Lower leg skin (tissue), 4 donors: ENCODE data around the gene MAPT. TPM values are rescaled to one million over a fixed set of nuclear protein-coding genes. Genes with fewer than 3 reads are reported as not detected.

Source experiments
- DNase-seq, 2 donors: peaks; one replicate each; pipeline ENCODE4 v3.0.0-alpha.2; 2019; ENCODE audit warnings: low spot score in 2 of 2
- H3K4me3 ChIP-seq: fragments of 200-600 bp; sonication (generic); 2 replicates; pipeline ENCODE4 v1.5.1; 2017; ENCODE audit warnings: mild to moderate bottlenecking, low read depth; ENCODE audit not compliant: poor library complexity, severe bottlenecking
- POLR2A ChIP-seq, 2 donors: fragments of 450-650 bp; IDR thresholded peaks; one replicate each; pipeline ENCODE4 v1.6.1; 2016 to 2017; ENCODE audit warnings: antibody characterized with exemption in 2 of 2, mild to moderate bottlenecking in 1 of 2, moderate library complexity in 1 of 2
- WGBS, 2 donors: methylation state at CpG; one replicate each; pipeline ENCODE4 v1.1.5; 2018; 5-methylcytosine and 5-hydroxymethylcytosine counted together
- intact Hi-C: fragments of 100-400 bp; cut with DNase I; formaldehyde crosslinking; loops from one replicate; pipeline ENCODE4 v1.15.0; 2023; ENCODE audit warnings: low total_unique reads
- total RNA-seq, 4 donors: library from RNA; depleted of rRNA; stranded (reverse); fragments of >200 nt; gene quantifications; one replicate each; pipeline ENCODE4 v1.1.0, GENCODE V29; 2016
- TF ChIP-seq, protein P1 (sequence below), 3 donors: fragments of 450-650 bp; IDR thresholded peaks; one replicate each; pipeline ENCODE4 v1.5.1; 2016; ENCODE audit warnings: antibody characterized with exemption in 3 of 3, mild to moderate bottlenecking in 3 of 3, moderate library complexity in 2 of 3

The MAPT gene
- total RNA-seq, 4 donors from 2014 or later, result 4.1 to 7.6 (median 6.2) TPM

DNA sequence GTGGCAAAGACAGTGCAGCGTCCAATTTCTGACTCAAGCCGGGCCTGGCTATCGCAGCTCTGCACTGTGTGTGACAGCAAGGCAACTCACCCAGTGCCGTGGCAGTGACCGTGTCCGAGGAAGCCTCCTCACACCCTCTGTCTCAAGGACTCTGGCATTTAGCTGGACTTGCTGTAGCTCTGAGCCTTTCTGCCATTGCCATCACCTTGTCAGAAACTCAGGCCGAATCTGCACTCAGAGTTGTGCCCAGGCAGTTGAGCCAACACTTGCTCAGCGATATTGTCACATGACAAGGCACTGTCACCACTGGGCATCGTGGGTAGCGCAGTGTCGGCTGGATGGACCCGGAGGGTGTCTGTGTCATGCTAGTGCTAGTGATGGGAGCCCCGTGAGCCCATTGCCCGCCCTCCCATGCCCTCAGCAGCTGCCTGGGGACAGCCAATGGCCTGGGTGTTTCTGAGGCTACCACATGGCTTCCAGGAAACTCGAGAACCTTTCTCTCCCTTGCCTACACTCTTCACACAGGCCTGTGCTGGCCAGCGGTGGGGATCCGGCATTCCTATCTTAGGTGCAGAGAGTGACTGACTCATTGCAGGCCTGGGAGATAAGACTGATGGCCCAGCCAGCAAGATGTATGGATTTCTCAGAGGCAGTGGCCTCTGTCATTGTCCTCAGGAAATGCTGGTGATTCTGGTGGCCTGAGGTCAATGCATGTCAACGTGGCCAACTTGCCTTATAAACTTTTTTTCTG lies 82.6 kb downstream of the MAPT start:
- TF ChIP-seq, protein P1, sequence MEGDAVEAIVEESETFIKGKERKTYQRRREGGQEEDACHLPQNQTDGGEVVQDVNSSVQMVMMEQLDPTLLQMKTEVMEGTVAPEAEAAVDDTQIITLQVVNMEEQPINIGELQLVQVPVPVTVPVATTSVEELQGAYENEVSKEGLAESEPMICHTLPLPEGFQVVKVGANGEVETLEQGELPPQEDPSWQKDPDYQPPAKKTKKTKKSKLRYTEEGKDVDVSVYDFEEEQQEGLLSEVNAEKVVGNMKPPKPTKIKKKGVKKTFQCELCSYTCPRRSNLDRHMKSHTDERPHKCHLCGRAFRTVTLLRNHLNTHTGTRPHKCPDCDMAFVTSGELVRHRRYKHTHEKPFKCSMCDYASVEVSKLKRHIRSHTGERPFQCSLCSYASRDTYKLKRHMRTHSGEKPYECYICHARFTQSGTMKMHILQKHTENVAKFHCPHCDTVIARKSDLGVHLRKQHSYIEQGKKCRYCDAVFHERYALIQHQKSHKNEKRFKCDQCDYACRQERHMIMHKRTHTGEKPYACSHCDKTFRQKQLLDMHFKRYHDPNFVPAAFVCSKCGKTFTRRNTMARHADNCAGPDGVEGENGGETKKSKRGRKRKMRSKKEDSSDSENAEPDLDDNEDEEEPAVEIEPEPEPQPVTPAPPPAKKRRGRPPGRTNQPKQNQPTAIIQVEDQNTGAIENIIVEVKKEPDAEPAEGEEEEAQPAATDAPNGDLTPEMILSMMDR (IDR thresholded peaks at IDR 0.05), result no peak
- no peak for TF ChIP-seq POLR2A (IDR thresholded peaks at IDR 0.05)
- H3K4me3 ChIP-seq, result no peak overlapping the region
- no peak for DNase-seq
- 90 to 94% methylated on average over 15 to 18 of the region's 18 CpGs for WGBS, 2 donors
- intact Hi-C loops, result loop anchor here (5.0 kb wide), 1 partner anchor 1100 kb away; no protein-coding TSS in a partner anchor

DNA sequence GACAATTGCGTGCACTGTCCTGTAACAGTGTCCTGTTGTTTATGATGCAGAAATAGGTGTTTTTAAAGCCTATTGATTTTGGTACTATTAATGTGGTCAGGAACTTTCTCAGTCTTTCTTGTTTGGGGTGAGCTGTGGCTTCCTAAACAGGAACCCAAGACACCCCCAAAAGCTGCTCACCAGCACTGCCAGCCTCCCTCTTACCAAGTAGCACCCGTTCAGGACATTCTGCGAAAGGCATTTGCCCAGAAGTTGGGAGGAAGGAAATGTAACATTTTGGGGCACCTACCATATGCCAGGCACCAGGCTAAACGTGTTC lies 83.1 kb downstream of the MAPT start:
- DNase-seq, result no peak
- no peak overlapping the region for H3K4me3 ChIP-seq
- intact Hi-C loops, result loop anchor here (5.0 kb wide), 1 partner anchor 1100 kb away; no protein-coding TSS in a partner anchor
- TF ChIP-seq, protein P1 (IDR thresholded peaks at IDR 0.05), result no peak
- no peak for TF ChIP-seq POLR2A (IDR thresholded peaks at IDR 0.05)
- WGBS, 2 donors, result 79 to 88% methylated on average over 4 of the region's 4 CpGs

DNA sequence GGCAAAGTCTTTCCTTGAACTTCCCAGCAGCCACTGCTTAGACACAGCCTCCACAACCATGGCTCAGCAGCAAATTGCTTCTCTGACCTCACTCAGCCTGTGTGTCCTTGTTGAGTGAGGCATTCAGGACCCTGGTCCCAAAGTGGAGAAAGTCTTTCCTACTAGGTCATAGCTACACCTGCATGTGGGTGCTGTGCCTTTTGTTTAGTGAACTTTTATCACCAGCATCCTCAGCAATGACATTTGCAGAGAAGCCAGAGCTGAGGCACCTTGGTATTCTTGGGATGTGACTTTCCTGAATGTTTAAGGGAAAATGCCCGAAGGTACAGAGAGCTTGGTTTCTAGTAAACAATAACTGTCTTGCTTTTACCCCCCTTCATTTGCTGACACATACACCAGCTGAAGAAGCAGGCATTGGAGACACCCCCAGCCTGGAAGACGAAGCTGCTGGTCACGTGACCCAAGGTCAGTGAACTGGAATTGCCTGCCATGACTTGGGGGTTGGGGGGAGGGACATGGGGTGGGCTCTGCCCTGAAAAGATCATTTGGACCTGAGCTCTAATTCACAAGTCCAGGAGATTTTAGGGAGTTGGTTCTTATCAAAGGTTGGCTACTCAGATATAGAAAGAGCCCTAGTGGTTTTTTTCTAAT lies 83.7 kb downstream of the MAPT start:
- intact Hi-C loops, result loop anchor here (5.0 kb wide), 1 partner anchor 1101 kb away; no protein-coding TSS in a partner anchor
- DNase-seq, result no peak
- TF ChIP-seq POLR2A (IDR thresholded peaks at IDR 0.05), result no peak
- TF ChIP-seq, protein P1 (IDR thresholded peaks at IDR 0.05), result no peak
- 87 to 88% methylated on average over 3 of the region's 3 CpGs for WGBS, 2 donors
- H3K4me3 ChIP-seq, result no peak overlapping the region

DNA sequence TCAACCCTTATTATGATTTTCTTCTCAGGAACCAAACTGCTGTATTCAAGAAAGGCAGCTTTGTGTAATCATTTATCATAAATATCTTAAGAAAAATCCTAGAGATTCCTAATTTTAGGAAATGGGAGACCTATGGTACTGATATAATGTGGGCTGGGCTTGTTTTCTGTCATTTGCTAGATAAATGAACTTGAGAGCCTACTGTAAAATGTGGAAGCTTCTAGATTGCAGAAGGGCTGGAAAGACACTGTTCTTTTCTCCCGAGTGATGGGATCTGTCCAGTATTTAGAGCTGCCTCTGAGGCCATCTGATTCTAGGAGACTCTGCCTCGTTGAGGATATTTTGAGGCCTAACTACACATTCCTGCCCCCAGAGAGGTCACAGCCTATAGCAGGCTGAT lies 84.8 kb downstream of the MAPT start:
- DNase-seq, result no peak
- 62% methylated on average over 2 of the region's 2 CpGs for WGBS, 2 donors
- TF ChIP-seq, protein P1 (IDR thresholded peaks at IDR 0.05), result no peak
- peak in 1 of 2 donors; percentile 7 for TF ChIP-seq POLR2A (IDR thresholded peaks at IDR 0.05)
- no peak overlapping the region for H3K4me3 ChIP-seq
- intact Hi-C loops, result loop anchor here (5.0 kb wide), 1 partner anchor 1102 kb away; no protein-coding TSS in a partner anchor

DNA sequence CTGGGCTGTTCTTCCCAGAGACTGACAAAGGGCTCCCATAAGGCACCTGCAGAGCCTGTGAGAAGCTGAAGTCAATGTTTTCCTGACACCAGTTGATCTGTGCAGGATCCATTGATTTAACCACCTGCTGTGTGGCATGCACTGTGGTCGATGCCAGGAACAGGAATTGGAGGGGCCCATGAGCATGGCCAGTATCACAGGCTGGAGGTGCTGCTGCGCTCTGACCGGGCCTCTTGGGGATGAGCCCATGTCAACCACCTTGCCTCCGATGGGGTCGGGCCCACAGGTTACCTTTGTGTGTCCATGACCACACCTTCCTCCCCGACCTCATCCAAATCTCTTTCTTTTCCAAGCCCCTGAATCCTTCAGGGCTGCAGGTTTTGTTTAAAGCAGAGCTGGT lies 86.5 kb downstream of the MAPT start:
- intact Hi-C loops, result no loop called here
- DNase-seq, result no peak
- no peak overlapping the region for H3K4me3 ChIP-seq
- TF ChIP-seq, protein P1 (IDR thresholded peaks at IDR 0.05), result no peak
- TF ChIP-seq POLR2A (IDR thresholded peaks at IDR 0.05), result no peak
- WGBS, 2 donors, result 85 to 92% methylated on average over 6 of the region's 6 CpGs
